ENCODE data around the gene OR5K1.

Gene OR5K1

DNA sequence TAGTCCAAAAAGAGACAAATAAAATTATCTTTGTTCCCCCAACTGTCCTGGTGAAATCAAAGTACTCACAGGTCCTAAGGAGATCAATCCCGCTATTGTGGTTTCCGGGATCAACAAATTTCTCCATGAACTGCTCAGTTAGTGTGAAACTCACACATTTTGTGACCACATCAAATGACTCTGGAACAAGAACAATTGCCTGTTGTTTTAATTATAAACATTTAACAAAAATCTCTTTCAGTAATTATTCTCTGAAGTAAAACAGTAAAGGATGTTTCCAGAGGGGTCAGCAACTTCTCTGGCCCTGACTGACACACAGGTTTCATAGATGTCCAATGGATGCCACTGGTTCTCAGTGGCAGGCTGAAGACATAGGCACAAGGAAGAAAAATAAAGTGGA, 55.8 kb downstream of the OR5K1 start:
- DNase-seq = no peak

- DNase-seq = no peak
Measured at GRCh38 chr3:98519351-98519750, 56.4 kb downstream of the OR5K1 start.

- peak; percentile 53 for DNase-seq
Measured at GRCh38 chr3:98521897-98522543, 59.0 kb downstream of the OR5K1 start.
